HG03469 (cell line): ENCODE results near the gene INPP5A.
"Not testable (repeated sequence)": the region's sequence is repeated elsewhere in the genome, so short reads cannot be mapped to it uniquely, and the experiment has no call there.

Experiments
- ATAC-seq: cut with Tn5 transposase; IDR thresholded peaks from one replicate; pipeline ENCODE4 v1.9.1; 2021; ENCODE audit warnings: mild to moderate bottlenecking, moderate library complexity, moderate number of reproducible peaks; ENCODE audit not compliant: unreplicated experiment

Gene INPP5A

GRCh38 chr10:132559538-132559937 lies 22.0 kb downstream of the INPP5A start:
- ATAC-seq = no peak

GRCh38 chr10:132560241-132560731 lies 22.7 kb downstream of the INPP5A start:
- ATAC-seq = no peak

- ATAC-seq = no peak
Observed at GRCh38 chr10:132562177-132562915, 24.8 kb downstream of the INPP5A start.

- no peak for ATAC-seq
Observed at GRCh38 chr10:132562916-132563456, 25.4 kb downstream of the INPP5A start.

- ATAC-seq = peak; percentile 74
Observed at GRCh38 chr10:132563485-132564248, 26.1 kb downstream of the INPP5A start.

GRCh38 chr10:132564249-132564605 lies 26.6 kb downstream of the INPP5A start:
- no peak for ATAC-seq

GRCh38 chr10:132564690-132565089 lies 27.1 kb downstream of the INPP5A start:
- no peak for ATAC-seq

- no peak for ATAC-seq
Observed at GRCh38 chr10:132565516-132566209, 28.1 kb downstream of the INPP5A start.

- ATAC-seq = no peak
Observed at GRCh38 chr10:132566892-132567291, 29.3 kb downstream of the INPP5A start.

- no peak for ATAC-seq
Observed at GRCh38 chr10:132570265-132570664, 32.7 kb downstream of the INPP5A start.

- peak; percentile 34 for ATAC-seq
Observed at GRCh38 chr10:132570771-132571649, 33.4 kb downstream of the INPP5A start.

- peak; percentile 71 for ATAC-seq
Observed at GRCh38 chr10:132571650-132572544, 34.3 kb downstream of the INPP5A start.

GRCh38 chr10:132572545-132572937 lies 35.0 kb downstream of the INPP5A start:
- ATAC-seq = no peak

GRCh38 chr10:132572946-132573345 lies 35.4 kb downstream of the INPP5A start:
- ATAC-seq = not testable (repeated sequence)

GRCh38 chr10:132574288-132574687 lies 36.7 kb downstream of the INPP5A start:
- ATAC-seq = no peak

GRCh38 chr10:132574783-132575319 lies 37.3 kb downstream of the INPP5A start:
- no peak for ATAC-seq

GRCh38 chr10:132575320-132576201 lies 38.0 kb downstream of the INPP5A start:
- peak; percentile 23 for ATAC-seq
